ENCODE measurements around the gene HRH2.
"Not testable (repeated sequence)": the region's sequence is repeated elsewhere in the genome, so short reads cannot be mapped to it uniquely, and the experiment has no call there.

Gene HRH2

DNA sequence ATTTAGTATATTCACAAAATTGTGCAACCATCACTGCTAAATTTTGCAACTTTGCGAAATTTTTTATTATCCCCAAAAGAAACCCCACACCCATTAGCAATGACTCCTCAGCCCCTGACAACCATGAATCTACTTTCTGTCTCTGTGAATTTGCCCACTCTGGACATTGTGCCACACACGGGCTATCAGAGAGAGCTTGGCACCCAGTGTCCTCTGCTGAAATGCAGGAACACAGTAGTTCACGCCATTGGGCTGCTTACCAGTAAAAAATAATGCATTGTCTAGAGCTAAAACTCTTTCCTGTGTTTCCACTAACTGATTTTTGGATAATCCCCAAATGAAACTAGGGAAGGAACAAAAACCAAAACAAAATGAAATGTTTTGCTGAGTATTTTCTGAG is 60.0 kb downstream of the HRH2 start:
- no peak for FAIRE-seq

- FAIRE-seq, result no peak
Observed at GRCh38 chr5:175718401-175719108, 60.7 kb downstream of the HRH2 start.

DNA sequence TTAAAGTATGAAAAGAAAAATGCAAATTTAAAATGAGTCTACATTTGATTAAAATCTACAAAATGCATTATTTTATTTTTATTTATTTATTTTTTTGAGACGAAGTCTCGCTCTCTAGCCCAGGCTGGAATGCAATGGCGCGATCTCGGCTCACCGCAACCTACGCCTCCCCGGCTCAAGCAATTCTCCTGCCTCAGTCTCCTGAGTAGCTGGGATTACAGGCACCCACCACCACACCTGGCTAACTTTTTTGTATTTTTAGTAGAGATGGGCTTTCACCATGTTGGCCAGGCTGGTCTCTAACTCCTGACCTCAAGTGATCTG is 61.2 kb downstream of the HRH2 start:
- not testable (repeated sequence) for FAIRE-seq

DNA sequence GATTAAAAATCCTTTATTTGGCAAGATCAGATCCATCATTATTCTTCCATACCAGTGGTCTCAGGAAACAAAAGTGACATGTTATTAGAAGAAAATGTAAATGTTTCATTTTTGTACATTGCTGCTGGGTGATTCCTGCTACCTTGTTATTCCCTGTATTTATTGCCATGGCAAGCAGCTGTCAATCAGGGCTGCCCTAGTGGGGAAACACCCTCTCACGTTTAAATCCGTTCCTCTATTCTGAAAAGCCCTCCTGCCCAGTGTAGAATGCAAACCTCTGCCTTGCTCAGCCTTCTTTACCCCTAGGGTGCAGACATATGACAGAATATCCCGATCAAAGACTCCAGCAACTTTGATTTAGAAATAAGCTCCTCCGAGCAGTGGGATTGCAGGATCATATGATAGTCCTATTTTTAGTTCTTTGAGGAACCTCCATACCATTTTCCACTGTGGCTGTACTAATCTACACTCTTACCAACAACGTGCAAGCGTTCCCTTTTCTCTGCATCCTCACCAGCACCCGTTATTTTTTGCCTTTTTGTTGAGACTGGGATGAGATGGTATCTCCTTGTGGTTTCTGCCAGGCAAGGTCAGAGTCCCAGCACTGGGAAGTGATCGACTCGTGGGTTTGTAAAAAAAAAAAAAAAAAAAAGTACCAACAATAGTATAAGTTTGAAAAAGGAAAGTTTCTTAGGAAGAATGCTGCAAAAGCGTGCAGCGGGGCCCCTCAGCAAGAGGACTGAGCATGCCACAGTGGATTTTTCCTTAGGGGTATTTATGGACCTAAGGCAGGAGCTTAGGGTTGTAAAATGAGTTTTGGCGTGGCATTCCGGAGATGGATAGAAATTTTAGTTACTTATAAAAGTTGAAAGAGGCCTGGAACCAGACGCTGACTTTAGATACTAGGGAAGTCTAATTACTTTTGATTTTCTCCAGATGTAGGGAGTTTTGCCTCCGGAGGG is 66.7 kb downstream of the HRH2 start:
- FAIRE-seq, result no peak

GRCh38 chr5:175728316-175728715 is 70.4 kb downstream of the HRH2 start:
- no peak for FAIRE-seq

DNA sequence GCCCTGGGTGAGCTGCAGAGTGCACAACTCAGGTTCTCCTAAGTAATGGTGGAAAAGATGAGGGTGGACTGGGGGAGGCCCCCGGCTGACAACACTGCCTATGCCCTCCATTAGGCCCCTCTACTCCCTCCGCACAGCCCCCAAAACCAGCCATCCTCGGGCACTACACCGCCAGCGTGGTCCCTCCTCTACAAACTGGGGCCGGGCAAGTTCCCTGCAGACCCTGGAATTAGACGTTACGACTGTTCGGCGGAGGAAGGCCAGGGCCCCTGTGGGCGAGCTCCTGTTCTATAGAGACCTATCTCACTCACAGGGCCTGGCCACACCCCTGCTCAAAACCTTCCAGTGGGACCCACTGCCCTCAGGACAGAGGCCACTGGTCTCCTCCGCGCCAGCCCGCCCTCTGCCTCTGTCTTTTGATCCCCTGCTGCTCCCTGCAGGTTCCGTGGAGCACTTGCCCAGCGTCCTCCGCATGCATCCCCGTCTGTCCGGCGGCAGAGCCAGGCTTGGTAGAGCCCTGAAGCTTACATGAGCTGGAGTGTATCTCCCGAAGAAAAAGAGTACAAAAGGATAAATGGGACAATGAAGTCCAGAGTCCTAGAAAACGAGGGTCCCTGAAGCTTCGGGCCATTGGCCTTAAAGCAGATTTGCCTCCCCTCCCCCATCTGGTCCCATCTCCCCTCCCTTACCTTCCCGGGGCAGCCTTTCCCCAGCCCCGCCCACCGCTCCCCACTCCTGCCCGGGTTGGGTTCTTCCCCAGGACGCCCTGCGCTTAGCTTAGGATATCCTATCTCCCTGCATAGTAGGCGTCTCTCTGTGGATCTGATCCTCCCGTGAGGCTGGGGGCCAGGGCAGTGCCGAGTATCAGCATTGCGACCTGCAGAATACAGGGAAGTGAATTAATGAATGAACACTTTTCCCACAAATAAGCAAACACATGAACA is 71.3 kb downstream of the HRH2 start:
- no peak for FAIRE-seq

GRCh38 chr5:175729829-175730277 is 72.0 kb downstream of the HRH2 start:
- no peak for FAIRE-seq

- no peak for FAIRE-seq
Observed at GRCh38 chr5:175731172-175731571, 73.3 kb downstream of the HRH2 start.

DNA sequence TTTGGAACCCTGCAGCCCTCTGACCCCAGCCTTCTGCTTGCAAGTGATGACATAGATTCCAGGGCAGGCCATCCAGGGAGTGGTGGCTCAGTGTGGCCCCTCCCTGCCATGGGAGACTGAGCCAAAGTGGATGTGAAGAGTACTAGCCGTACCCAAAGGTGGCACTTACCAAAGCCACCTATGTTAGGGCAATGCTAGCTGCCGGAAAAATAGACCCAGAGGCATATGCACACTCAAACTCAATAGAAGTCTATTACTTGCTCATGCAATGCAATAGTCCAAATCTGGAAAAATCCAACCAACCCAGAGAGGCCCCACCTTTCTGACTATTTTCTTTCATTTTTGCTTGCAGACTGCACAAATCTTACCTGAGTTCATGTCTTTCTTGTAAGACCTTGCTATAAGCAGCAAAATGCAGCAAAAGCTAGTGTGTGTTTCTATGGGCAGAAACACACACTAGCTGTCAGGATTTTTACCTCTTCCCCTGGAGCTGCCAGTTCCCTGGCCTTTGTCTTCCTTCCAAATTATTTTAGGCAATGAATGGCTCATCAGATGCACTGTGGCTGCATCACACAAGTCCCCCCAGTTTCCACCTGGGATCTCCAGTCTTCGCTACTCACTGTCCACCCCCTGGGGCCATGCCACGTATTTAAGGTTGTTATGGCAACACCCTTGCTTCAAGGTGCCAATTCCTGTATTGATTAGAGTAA is 74.0 kb downstream of the HRH2 start:
- FAIRE-seq, result no peak

DNA sequence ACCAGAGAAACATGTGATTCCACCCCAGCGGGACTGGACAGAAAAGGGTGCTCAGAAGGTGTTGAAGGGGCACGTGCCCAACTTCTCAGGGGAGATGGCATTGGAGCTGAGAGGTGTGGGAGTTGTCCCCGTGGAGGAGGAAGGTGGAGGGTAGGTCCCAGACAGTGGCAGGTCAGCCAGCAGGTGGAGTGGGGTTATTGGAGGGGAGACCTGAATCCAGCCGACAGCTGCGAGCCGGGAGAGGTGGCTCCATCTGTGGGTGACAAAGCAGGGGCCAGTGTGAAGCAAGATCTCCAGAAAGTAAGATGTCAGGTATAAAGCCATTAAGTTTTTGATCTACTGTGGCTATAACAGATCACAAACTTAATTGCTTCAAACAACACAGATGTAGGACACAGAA is 75.1 kb downstream of the HRH2 start:
- no peak for FAIRE-seq

- no peak for FAIRE-seq
Observed at GRCh38 chr5:175734016-175734415, 76.1 kb downstream of the HRH2 start.

DNA sequence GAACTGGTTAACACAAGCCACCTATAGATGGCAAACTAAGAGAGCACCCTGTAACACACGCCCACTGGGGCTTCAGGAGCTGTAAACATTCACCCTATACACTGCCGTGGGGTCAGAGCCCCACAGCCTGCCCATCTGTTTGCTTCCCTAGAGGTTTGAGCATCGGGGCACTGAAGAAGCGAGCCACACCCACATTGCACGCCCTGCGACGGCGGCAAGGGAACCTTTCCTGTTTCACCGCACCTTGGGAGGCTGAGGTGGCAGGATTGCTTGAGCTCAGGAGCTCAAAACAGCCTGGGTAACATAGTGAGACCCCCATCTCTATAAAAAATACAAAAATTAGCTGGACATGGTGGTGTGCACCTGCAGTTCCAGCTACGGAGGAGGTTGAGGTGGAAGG is 76.6 kb downstream of the HRH2 start:
- no peak for FAIRE-seq

DNA sequence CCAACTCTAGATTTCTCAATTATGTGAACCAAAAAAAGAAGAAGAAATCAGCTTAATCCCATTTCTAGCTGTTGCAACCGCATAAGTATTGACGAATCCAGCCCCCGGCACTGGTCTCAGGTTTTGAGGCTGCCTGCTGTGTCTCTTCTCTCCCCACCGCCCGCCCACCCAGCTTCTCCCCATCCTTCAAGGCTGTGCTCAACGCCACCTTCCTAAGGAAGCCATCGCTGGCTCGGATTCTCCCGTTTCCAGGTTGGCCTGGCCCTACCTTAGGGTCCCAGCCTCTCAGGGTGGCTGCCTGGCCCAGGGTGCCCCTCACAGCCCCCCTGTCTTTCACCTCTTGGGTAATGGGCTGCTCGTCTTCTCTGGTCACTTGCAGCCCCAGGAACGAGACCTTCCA is 77.8 kb downstream of the HRH2 start:
- no peak for FAIRE-seq

DNA sequence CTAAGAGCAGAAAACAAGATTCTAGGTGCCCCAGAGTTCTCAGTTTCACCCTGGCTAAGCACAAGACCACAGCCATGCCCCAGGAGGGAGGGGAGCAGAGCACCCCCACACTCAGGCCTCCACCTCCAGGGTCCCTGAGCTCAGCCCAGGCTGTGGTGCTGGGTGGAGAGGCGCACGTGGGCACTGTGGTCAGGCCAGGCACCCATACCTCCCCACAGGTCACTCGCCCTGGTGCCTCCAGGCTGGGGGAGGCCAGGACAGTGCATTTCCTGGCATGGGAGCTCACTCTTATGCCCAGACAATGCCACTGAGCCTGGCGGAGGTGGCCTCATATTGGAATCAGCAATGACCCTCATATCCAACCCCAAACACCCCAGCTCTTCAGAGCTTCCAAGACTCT is 78.8 kb downstream of the HRH2 start:
- no peak for FAIRE-seq

DNA sequence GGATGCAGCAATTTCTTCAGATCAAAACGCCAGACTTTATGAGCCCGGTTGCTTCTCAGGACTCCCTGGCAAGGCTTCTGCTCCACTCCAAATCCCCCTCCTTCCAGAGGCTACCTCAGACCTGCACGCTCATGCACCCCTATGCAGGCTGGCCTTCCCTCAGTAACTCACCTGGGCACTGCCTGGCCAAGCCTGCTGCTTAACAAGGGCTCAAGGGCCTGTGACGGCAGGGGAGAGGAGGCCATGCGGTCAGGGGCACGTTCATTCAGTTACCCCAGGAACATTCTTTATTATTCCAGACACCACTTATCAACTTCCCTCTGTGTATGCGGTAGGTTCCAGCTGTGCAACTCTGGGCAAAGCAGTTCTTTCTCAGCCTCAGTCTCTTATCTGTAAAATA is 79.6 kb downstream of the HRH2 start:
- FAIRE-seq, result no peak

GRCh38 chr5:175738126-175738525 is 80.3 kb downstream of the HRH2 start:
- FAIRE-seq, result no peak

GRCh38 chr5:175738602-175739133 is 80.8 kb downstream of the HRH2 start:
- FAIRE-seq, result no peak

- no peak for FAIRE-seq
Observed at GRCh38 chr5:175740014-175740413, 82.1 kb downstream of the HRH2 start.

GRCh38 chr5:175741556-175741955 is 83.7 kb downstream of the HRH2 start:
- no peak for FAIRE-seq

GRCh38 chr5:175742290-175742994 is 84.6 kb downstream of the HRH2 start:
- FAIRE-seq, result no peak

DNA sequence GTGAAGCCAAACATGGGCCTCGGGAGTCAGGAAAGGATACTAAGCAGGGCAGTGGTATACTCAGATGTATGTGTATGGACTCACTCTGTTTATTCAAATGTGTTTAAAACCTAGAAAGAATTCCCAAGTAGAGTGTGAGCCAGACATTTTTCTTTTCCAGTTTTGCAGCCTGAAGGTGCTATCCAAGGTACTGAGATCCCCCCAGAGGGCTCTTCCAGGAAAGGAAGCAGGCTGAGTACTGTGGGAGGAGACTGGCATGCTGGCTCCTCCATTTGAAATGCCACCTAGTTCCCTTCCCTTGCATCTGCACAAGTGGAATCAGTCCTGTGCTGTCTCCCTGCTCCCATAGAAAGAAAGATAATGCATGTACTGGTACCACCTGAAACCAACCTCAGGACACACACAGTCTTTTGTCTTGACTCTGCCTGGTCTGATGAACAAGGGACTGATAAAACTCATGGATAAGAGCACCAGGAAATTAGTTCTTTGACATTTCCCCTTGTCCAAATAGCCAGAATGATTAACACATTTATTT is 85.9 kb downstream of the HRH2 start:
- no peak for FAIRE-seq

Measured in colon (tissue), 2 donors.